Upper lobe of left lung (tissue), 6 donors: ENCODE measurements around the gene XRCC1. TPM values are rescaled to one million over a fixed set of nuclear protein-coding genes. Genes with fewer than 3 reads are reported as not detected.
A peak's percentile ranks its signal among the peaks of the same experiment; 100 is the strongest.

ENCODE experiments used
- ATAC-seq, 2 donors: fragments of 200-7000 bp; cut with Tn5 transposase; one replicate each; pipeline ENCODE4 v1.9.1; 2022; ENCODE audit warnings: mild to moderate bottlenecking in 2 of 2, moderate library complexity in 2 of 2; ENCODE audit not compliant: low FRiP score in 2 of 2
- DNase-seq, 2 donors: peaks; one replicate each; pipeline ENCODE4 v3.0.0-alpha.2; 2019 to 2020
- H3K27ac ChIP-seq, 4 donors: fragments of 200-600 bp; sonication (generic); one replicate each; pipeline ENCODE4 v1.5.1; 2016 to 2019
- H3K27me3 ChIP-seq, 4 donors: fragments of 200-600 bp; sonication (generic); one replicate each; pipeline ENCODE4 v1.5.1; 2017 to 2019
- H3K36me3 ChIP-seq, 4 donors: fragments of 200-600 bp; sonication (generic); one replicate each; pipeline ENCODE4 v1.5.1; 2016 to 2019
- H3K4me1 ChIP-seq, 4 donors: fragments of 200-600 bp; sonication (generic); one replicate each; pipeline ENCODE4 v1.5.1; 2018 to 2019
- H3K4me3 ChIP-seq, 4 donors: fragments of 200-600 bp; sonication (generic); one replicate each; pipeline ENCODE4 v1.5.1; 2017 to 2019; ENCODE audit warnings: mild to moderate bottlenecking in 2 of 4, moderate library complexity in 1 of 4
- H3K9me3 ChIP-seq, 4 donors: fragments of 200-600 bp; sonication (generic); one replicate each; pipeline ENCODE4 v1.5.1; 2018 to 2019
- CTCF ChIP-seq, 6 experiments: fragments of 450-650 bp in 4 of 6; fragments of 200-600 bp in 2 of 6; sonication (generic) in 2 of 6; IDR thresholded peaks; one replicate each; pipeline ENCODE4 v1.5.1; 2016 to 2019; ENCODE audit warnings: antibody characterized with exemption in 6 of 6
- EP300 ChIP-seq, 4 donors: sonication (generic); formaldehyde crosslinking; IDR thresholded peaks; one replicate each; pipeline ENCODE4 v1.5.1; 2017; ENCODE audit warnings: antibody characterized with exemption in 4 of 4, control low read depth in 2 of 4
- POLR2A ChIP-seq, 4 donors: fragments of 450-650 bp; IDR thresholded peaks; one replicate each; pipeline ENCODE4 v1.5.1; 2016 to 2017; ENCODE audit warnings: antibody characterized with exemption in 4 of 4, mild to moderate bottlenecking in 2 of 4
- POLR2AphosphoS5 ChIP-seq, 2 donors: sonication (generic); formaldehyde crosslinking; IDR thresholded peaks; one replicate each; pipeline ENCODE4 v1.5.1; 2017; ENCODE audit warnings: antibody characterized with exemption in 2 of 2
- WGBS, 2 donors: methylation state at CpG; one replicate each; pipeline ENCODE4 v1.1.5; 2017 to 2018; 5-methylcytosine and 5-hydroxymethylcytosine counted together
- total RNA-seq, 6 donors: library from RNA; depleted of rRNA in 4 of 6; stranded (reverse); fragments of >200 nt in 4 of 6; gene quantifications; one replicate each; pipeline versions ENCODE4 v1.1.0 to v1.2.1, GENCODE V29; 2016 to 2021
- donor health status: DM: no; HTN: no; CAD: no; lungs with moderate emphysema.
- donor health status: DM: no; HTN: yes; CAD: no; lungs with severe emphysema.

Gene XRCC1
- total RNA-seq, 6 donors from 2014 or later: 24.2 to 30.1 (median 26.4) TPM

- Histone ChIP-seq H3K4me3 (no peak overlapping the region), H3K9me3 (no peaks in the 10 kb centered on the region), H3K27ac (peak overlapping the region; percentile 75 to 87 (median 84)), H3K36me3 (peaks cover 0 to 20% (median 7%) of the 10 kb centered on the region in 4 donors), H3K4me1 (peaks cover 11 to 21% (median 16%) of the 10 kb centered on the region in 4 donors), H3K27me3 (no peaks in the 10 kb centered on the region)
- no peak for TF ChIP-seq POLR2A (IDR thresholded peaks at IDR 0.05)
- no peak for TF ChIP-seq POLR2AphosphoS5 (IDR thresholded peaks at IDR 0.05)
- TF ChIP-seq EP300 (IDR thresholded peaks at IDR 0.05): no peak
- TF ChIP-seq CTCF (IDR thresholded peaks at IDR 0.05): no peak
- DNase-seq: no peak
- ATAC-seq: peak in 1 of 2 donors; percentile 14
- 67 to 69% methylated on average over 6 of the region's 6 CpGs for WGBS, 2 donors
These were observed 13.1 kb downstream of the XRCC1 start for GRCh38 chr19:43562226-43562697.

GRCh38 chr19:43561139-43561970 lies 14.0 kb downstream of the XRCC1 start:
- peaks cover 11 to 21% (median 16%) of the 10 kb centered on the region in 4 donors for H3K4me1 ChIP-seq
- no peak overlapping the region for H3K4me3 ChIP-seq
- H3K9me3 ChIP-seq: no peaks in the 10 kb centered on the region
- H3K27ac ChIP-seq: peak overlapping the region in 1 of 4 donors; percentile 83
- 88 to 96% methylated on average over 10 to 12 of the region's 12 CpGs for WGBS, 2 donors
- no peaks in the 10 kb centered on the region for H3K27me3 ChIP-seq
- H3K36me3 ChIP-seq: peaks cover 0 to 22% (median 7%) of the 10 kb centered on the region in 4 donors
- DNase-seq: peak in 1 of 2 donors; percentile 37
- TF ChIP-seq POLR2AphosphoS5 (IDR thresholded peaks at IDR 0.05) (no peak), EP300 (IDR thresholded peaks at IDR 0.05) (no peak), POLR2A (IDR thresholded peaks at IDR 0.05) (no peak), CTCF (IDR thresholded peaks at IDR 0.05) (no peak)
- no peak for ATAC-seq

- H3K27ac ChIP-seq: no peak overlapping the region
These were observed 14.6 kb downstream of the XRCC1 start for GRCh38 chr19:43560687-43561086.

GRCh38 chr19:43555185-43555770 lies 20.0 kb downstream of the XRCC1 start:
- peak in 1 of 2 donors; percentile 53 for DNase-seq

More at GRCh38 chr19:43560687-43561086, 14.6 kb downstream of the XRCC1 start:
- TF ChIP-seq POLR2AphosphoS5 (IDR thresholded peaks at IDR 0.05): no peak
- TF ChIP-seq EP300 (IDR thresholded peaks at IDR 0.05): no peak
- no peak for TF ChIP-seq POLR2A (IDR thresholded peaks at IDR 0.05)
- TF ChIP-seq CTCF (IDR thresholded peaks at IDR 0.05): no peak
- 88 to 94% methylated on average over 4 to 6 of the region's 6 CpGs for WGBS, 2 donors
- no peaks in the 10 kb centered on the region for H3K27me3 ChIP-seq
- no peaks in the 10 kb centered on the region for H3K9me3 ChIP-seq
- no peak overlapping the region for H3K4me3 ChIP-seq
- peaks cover 11 to 21% (median 16%) of the 10 kb centered on the region in 4 donors for H3K4me1 ChIP-seq
- peak in 1 of 2 donors; percentile 24 for ATAC-seq
- DNase-seq: no peak
- peaks cover 0 to 28% (median 7%) of the 10 kb centered on the region in 4 donors for H3K36me3 ChIP-seq

More at GRCh38 chr19:43555185-43555770, 20.0 kb downstream of the XRCC1 start:
- Histone ChIP-seq H3K4me3 (no peak overlapping the region), H3K27me3 (no peaks in the 10 kb centered on the region), H3K4me1 (peaks cover 0 to 6% (median 0%) of the 10 kb centered on the region in 4 donors), H3K36me3 (peaks cover 14 to 62% (median 38%) of the 10 kb centered on the region in 4 donors), H3K9me3 (no peaks in the 10 kb centered on the region), H3K27ac (no peak overlapping the region)
- peak; percentile 70 to 80 for ATAC-seq
- TF ChIP-seq EP300 (IDR thresholded peaks at IDR 0.05) (no peak), POLR2A (IDR thresholded peaks at IDR 0.05) (no peak), CTCF (IDR thresholded peaks at IDR 0.05) (peak; percentile 49 to 74 (median 68))
- 37 to 39% methylated on average over 8 of the region's 8 CpGs for WGBS, 2 donors
